HG03457 (cell line): ENCODE measurements around the gene SBF2.
"Not testable (repeated sequence)": the region's sequence is repeated elsewhere in the genome, so short reads cannot be mapped to it uniquely, and the experiment has no call there.

Experiments
- ATAC-seq: cut with Tn5 transposase; IDR thresholded peaks from one replicate; pipeline ENCODE4 v1.9.1; 2021; ENCODE audit warnings: moderate number of reproducible peaks; ENCODE audit not compliant: unreplicated experiment

SBF2 gene

GRCh38 chr11:10204021-10204420, 90.0 kb downstream of the SBF2 start:
- no peak for ATAC-seq

DNA sequence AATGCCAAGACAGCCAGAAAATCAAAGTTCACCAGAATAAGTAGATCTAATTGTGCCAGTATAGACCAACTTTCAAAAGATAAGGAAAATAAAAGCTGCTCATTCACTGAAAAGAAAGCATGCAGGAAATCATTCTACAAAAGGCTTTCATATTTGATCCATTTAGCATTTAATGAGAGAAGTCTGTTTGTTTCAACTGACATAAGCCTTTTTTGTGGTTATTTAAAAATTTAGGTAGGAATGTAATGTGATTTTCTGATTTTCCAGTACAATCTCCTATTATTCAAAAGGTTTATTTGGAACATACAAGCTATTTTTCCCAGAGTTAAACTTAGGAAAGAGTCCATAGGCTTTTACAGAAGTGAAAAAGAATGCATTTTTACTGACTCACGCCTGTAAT, 92.7 kb downstream of the SBF2 start:
- no peak for ATAC-seq

GRCh38 chr11:10197091-10197490, 96.9 kb downstream of the SBF2 start:
- no peak for ATAC-seq

- no peak for ATAC-seq
These were observed 102.0 kb downstream of the SBF2 start for GRCh38 chr11:10192036-10192435.

DNA sequence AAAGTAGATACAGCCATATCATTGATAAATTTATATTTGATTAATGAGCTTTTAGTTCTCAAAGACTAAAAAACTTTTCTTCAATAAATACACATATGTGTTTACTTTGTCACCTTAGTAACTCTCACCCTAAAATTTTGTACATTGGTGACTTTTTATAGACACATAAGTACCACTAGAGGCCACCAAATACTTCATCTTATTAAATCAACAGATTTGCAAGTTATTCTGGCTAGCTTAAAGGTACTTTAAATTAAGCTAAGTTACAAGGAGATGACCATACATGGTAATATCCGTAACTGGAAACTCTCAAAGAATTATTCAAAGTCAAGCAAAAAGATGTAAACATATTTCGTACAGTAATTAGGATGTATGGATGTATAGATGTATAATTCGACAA, 112.2 kb downstream of the SBF2 start:
- ATAC-seq, result no peak

- ATAC-seq, result no peak
These were observed 129.4 kb downstream of the SBF2 start for GRCh38 chr11:10164621-10165020.

GRCh38 chr11:10162222-10162621, 131.8 kb downstream of the SBF2 start:
- no peak for ATAC-seq

DNA sequence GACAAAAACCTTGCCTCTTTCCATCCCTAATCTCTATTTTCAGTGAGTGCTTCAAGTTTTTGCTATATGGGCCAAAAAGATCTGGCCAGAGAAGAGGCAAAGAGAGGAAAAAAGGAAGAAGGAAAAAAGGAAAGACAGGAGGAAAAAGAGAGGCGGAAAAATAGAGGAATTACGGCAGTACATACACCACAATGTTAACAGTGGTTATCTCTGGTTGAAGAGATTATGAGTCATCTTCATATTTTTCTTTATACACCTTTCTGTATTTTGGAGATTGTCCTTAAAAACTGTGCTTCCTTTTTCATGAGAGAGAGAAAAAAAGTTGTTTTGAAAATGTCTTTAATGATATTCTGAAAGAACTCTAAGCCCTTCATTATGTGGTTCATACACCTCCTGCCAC, 133.7 kb downstream of the SBF2 start:
- ATAC-seq, result no peak

DNA sequence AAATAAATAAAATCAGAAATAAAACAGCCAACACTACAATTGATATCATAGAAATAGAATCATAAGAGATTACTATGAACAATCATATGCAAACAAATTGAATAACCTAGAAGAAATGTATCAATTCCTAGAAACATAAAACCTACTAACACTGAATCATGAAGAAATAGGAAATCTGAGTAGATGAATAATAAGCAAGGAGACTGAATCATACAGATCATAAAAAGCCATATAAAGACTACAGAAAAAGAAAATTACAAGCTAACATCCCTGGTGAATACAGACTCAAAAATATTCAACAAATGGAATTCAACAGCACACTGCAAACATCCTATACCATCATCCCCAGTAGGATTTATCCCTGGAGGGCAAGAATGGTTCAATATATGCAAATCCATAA, 135.6 kb downstream of the SBF2 start:
- no peak for ATAC-seq

GRCh38 chr11:10155793-10156490, 138.1 kb downstream of the SBF2 start:
- no peak for ATAC-seq

DNA sequence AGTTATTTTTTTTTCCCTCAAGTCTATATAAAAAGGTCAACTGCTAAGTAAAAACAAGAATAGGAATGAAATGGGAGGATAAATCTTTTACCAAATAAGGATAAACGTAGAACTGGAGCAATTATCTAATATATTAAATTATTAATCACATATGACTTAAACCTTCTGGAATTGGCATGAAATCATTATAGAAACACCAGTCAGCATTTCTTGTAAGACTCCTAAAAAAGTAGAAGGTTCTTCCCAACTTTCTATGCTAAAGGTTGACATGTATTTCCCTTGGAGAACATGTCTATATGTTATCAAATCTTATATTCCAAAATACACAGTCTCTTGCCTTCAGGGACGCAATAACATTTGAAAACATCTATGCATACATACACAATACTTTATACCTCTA, 143.2 kb downstream of the SBF2 start:
- no peak for ATAC-seq

DNA sequence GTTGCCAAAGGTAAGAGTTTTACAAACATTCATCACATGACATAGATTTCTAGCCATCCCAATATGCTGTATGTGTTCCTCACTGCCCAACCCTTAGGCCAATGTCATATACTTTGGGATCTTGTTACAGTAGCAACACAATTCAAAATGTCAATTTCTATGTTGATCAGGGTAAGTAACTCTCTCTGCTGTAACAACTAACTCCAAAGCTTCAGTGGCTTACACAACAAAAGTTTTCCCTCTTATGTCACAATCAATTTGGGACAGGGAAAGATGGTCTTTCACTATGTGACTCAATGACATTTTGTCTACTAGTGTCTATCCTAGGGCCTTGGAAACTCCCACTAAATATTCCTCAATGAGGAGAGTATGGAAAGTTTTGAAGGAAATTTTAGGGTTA, 144.5 kb downstream of the SBF2 start:
- no peak for ATAC-seq

DNA sequence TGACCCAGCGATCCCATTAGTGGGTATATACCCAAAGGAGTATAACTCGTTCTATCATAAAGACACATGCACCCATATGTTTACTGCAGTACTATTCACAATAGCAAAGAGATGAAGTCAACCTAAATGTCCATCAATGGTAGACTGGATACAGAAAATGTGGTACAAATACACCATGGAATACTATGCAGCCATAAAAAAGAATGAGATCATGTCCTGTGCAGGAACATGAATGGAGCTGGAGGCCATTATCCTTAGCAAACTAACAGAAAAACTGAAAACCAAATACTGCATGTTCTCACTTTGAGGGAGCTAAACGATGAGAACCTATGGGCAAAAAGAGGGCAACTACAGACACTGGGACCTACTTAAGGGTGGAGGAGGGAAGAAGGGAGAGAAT, 146.8 kb downstream of the SBF2 start:
- no peak for ATAC-seq

DNA sequence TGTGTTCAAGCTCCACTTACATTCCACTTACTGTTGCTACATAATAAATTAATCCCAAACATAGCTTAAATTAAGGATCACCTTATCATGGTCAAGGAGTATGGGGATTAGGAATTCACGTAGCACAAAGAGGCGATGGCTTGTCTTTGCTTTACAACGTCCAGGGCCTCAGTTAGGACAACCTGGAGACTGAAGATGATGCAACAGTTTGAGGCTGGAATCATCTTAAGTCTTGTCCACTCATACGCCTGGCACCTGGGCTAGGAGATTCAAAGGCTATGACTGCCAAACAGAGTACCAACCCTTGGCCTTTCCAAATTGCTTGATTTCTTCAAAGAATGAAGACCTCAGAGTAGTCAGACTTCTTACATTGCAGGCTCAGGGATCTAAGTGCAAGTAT, 149.1 kb downstream of the SBF2 start:
- no peak for ATAC-seq

GRCh38 chr11:10139656-10140055, 154.4 kb downstream of the SBF2 start:
- ATAC-seq, result no peak

GRCh38 chr11:10139143-10139542, 154.9 kb downstream of the SBF2 start:
- ATAC-seq, result no peak

DNA sequence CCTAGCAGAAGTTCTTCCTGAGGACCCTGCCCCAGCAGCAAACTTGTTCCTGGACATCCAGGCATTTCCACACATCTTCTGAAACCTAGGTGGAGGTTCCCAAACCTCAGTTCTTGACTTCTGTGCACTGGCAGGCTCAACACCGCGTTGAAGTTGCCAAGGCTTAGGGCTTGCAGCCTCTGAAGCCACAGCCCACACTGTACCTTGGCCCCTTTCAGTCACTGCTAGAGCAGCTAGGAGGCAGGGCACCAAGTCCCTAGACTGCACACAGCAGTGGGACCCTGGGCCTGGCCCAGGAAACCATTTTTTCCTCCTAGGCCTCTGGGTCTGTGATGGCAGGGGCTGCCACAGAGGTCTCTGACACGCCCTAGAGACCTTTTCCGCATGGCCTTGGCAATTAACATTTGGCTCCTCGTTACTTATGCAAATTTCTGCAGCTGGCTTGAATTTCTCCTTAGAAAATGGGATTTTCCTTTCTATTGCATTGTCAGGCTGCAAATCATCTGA, 159.0 kb downstream of the SBF2 start:
- no peak for ATAC-seq

DNA sequence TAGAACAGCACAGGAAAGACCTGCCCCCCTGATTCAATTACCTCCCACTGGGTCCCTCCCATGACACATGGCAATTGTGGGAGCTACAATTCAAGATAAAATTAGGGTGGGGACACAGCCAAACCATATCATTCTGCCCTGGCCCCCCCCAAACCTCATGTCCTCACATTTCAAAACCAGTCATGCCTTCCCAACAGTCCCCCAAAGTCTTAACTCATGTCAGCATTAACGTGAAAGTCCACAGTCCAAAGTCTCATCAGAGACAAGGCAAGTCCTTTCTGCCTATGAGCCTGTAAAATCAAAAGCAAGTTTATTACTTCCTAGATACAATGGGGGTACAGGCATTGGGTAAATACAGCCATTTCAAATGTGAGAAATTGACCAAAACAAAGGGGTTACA, 159.8 kb downstream of the SBF2 start:
- not testable (repeated sequence) for ATAC-seq

- not testable (repeated sequence) for ATAC-seq
These were observed 160.8 kb downstream of the SBF2 start for GRCh38 chr11:10133251-10133650.

DNA sequence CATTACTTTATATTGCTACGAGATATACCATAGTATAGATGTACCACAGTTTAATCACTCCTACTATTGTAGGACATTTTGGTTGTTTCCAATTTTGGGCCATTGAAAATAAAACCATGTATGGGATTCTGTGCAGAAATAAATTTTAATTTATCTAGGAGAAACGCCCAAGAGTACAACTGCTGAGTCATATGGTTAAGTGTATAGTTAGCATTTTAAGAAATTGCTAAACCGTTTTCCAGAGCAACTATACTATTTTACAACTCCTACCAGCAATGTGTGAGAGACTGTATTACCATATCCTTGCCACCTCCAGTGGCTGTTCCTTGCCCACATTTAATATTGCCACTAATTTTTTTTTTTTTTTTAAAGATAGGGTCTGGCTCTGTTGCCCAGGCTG, 163.1 kb downstream of the SBF2 start:
- ATAC-seq, result no peak

- ATAC-seq, result not testable (repeated sequence)
These were observed 164.8 kb downstream of the SBF2 start for GRCh38 chr11:10129184-10129583.

DNA sequence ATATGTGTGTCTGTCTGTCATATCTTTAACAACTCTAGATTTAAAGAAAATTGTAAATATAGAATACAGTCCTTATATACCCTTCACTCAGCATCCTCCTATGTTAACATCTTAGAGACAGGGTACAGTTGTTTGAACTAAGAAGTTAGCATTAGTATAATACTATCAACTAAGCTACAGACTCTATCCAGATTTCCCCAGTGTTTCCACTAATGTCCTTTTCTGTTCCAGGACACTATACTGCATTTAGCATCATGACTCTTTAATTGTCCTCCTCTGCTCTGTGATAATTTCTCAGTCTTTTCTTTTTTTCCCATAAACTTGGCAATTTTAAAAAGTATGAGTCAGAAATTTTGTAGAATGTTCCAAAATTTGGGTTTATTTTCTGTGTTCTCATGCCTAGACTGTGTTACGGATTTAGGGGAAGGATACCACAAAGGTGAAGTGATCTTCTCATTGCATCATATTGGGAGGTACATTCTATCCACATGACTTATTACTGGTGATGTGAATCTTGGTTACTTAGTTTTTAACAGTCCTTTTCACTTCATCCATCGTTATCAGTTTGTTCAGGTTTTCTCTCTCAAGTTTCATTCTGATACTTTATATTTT, 168.4 kb downstream of the SBF2 start:
- ATAC-seq, result no peak
